ENCODE data around the gene RTL5.

DNA sequence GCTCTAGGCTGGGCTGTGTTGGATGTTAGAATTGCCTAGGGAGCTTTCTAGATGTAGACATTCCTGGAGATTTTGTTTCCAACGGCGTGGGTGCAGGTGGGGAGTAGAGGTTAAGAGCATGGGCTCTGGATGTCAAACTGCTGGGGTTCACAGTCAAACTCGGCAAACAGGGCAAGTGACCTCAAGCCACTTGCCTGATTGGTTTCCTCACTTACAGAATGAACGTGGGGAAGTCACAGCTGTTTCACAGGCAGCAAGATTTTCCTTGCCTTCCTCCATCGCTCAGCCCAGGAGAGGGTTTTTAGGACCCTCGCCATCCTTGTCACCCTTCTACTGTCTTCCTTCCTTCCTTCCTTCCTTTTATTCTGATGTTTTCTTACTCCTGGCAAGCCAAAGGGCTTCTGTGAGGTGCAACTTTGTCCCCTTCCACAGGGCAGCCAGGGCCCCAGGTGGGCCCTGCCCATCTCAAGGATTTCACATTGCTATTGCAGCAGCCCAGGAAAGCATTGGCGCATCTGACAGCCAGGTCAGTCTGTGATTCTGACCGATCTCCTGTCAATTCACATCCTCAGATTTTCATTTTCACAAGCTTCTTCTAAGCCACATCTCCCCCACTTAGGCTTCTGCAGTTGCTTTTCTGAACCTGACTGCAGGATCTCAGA, 7.0 kb downstream of the RTL5 start:
- TF ChIP-seq, protein P1, sequence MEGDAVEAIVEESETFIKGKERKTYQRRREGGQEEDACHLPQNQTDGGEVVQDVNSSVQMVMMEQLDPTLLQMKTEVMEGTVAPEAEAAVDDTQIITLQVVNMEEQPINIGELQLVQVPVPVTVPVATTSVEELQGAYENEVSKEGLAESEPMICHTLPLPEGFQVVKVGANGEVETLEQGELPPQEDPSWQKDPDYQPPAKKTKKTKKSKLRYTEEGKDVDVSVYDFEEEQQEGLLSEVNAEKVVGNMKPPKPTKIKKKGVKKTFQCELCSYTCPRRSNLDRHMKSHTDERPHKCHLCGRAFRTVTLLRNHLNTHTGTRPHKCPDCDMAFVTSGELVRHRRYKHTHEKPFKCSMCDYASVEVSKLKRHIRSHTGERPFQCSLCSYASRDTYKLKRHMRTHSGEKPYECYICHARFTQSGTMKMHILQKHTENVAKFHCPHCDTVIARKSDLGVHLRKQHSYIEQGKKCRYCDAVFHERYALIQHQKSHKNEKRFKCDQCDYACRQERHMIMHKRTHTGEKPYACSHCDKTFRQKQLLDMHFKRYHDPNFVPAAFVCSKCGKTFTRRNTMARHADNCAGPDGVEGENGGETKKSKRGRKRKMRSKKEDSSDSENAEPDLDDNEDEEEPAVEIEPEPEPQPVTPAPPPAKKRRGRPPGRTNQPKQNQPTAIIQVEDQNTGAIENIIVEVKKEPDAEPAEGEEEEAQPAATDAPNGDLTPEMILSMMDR (conservative IDR thresholded peaks at IDR 0.05; ENCODE audit: low read length) = no peak
- TF ChIP-seq EZH2phosphoT487 (IDR thresholded peaks at IDR 0.05; ENCODE audit: borderline replicate concordance) = no peak
